Ishikawa (cell line): ENCODE data around the gene IFT74.

Experiments used
- CEBPB ChIP-seq: IDR thresholded peaks from 2 replicates; pipeline ENCODE4 v1.6.1; 2012
- CREB1 ChIP-seq: IDR thresholded peaks from 2 replicates; pipeline ENCODE4 v1.6.1; 2012; ENCODE audit warnings: low read depth
- EP300 ChIP-seq: IDR thresholded peaks from 2 replicates; pipeline ENCODE4 v1.6.1; 2012; ENCODE audit warnings: borderline replicate concordance
- MAX ChIP-seq: IDR thresholded peaks from 2 replicates; pipeline ENCODE4 v1.6.1; 2012
- NFIC ChIP-seq: IDR thresholded peaks from 2 replicates; pipeline ENCODE4 v1.6.1; 2012
- RAD21 ChIP-seq: IDR thresholded peaks from 2 replicates; pipeline ENCODE4 v1.6.1; 2012; ENCODE audit warnings: low read depth
- REST ChIP-seq: IDR thresholded peaks from 2 replicates; pipeline ENCODE4 v1.6.1; 2012; ENCODE audit warnings: low read depth, mild to moderate bottlenecking
- TAF1 ChIP-seq: IDR thresholded peaks from 2 replicates; pipeline ENCODE4 v1.6.1; 2012; ENCODE audit warnings: low read depth, mild to moderate bottlenecking
- TCF12 ChIP-seq: IDR thresholded peaks from 2 replicates; pipeline ENCODE4 v1.6.1; 2012; ENCODE audit warnings: low read depth
- TEAD4 ChIP-seq: IDR thresholded peaks from 2 replicates; pipeline ENCODE4 v1.6.1; 2012
- USF1 ChIP-seq: IDR thresholded peaks from 2 replicates; pipeline ENCODE4 v1.6.1; 2012
- YY1 ChIP-seq: IDR thresholded peaks from 2 replicates; pipeline ENCODE4 v1.6.1; 2012; ENCODE audit warnings: low read depth
- ZBTB7A ChIP-seq: IDR thresholded peaks from 2 replicates; pipeline ENCODE4 v1.6.1; 2012; ENCODE audit warnings: low read depth

GRCh38 chr9:26913138-26913668, 43.0 kb upstream of the IFT74 start:
- TF ChIP-seq USF1 (no peak), EP300 (no peak), REST (no peak), CEBPB (no peak), CREB1 (no peak), TAF1 (no peak), RAD21 (no peak), ZBTB7A (no peak), NFIC (no peak), YY1 (no peak), MAX (no peak), TCF12 (no peak), TEAD4 (no peak)
